Left ventricle myocardium inferior (tissue), 1 donor: ENCODE measurements around the gene SYCP2L. TPM values are rescaled to one million over a fixed set of nuclear protein-coding genes. Genes with fewer than 3 reads are reported as not detected.
"Not testable (repeated sequence)": the region's sequence is repeated elsewhere in the genome, so short reads cannot be mapped to it uniquely, and the experiment has no call there.

ENCODE experiments used
- DNase-seq: peaks from one replicate; pipeline ENCODE4 v3.0.0-alpha.2; 2020
- H3K27ac ChIP-seq: fragments of 200-600 bp; replicated peaks from 2 replicates; pipeline ENCODE4 v1.8.0; 2021
- H3K27me3 ChIP-seq: fragments of 200-600 bp; 2 replicates; pipeline ENCODE4 v1.8.0; 2021; ENCODE audit warnings: low read depth
- H3K36me3 ChIP-seq: fragments of 200-600 bp; 2 replicates; pipeline ENCODE4 v1.8.0; 2021
- H3K4me1 ChIP-seq: fragments of 200-600 bp; 2 replicates; pipeline ENCODE4 v1.8.0; 2021
- H3K4me3 ChIP-seq: fragments of 200-600 bp; 2 replicates; pipeline ENCODE4 v1.8.0; 2021; ENCODE audit warnings: mild to moderate bottlenecking, moderate library complexity
- H3K9me3 ChIP-seq: fragments of 200-600 bp; replicated peaks from 2 replicates; pipeline ENCODE4 v1.8.0; 2021
- CTCF ChIP-seq: fragments of 200-600 bp; IDR thresholded peaks from 2 replicates; pipeline ENCODE4 v1.8.0; 2021; ENCODE audit warnings: antibody characterized with exemption, mild to moderate bottlenecking, borderline replicate concordance
- intact Hi-C: fragments of 100-400 bp; cut with micrococcal nuclease; formaldehyde crosslinking; loops from one replicate; pipeline ENCODE4 v1.11.0; 2022
- total RNA-seq: library from RNA; stranded (reverse); fragmentation: NEBNext Ultra II Directional; extraction: Animal tissue kit (Norgen Biotek cat#: 25700); gene quantifications from one replicate; pipeline ENCODE4 v1.2.1, GENCODE V29; 2021
- donor health status: DM: no; HTN: yes; CAD: no; lungs with severe emphysema.

The SYCP2L gene
- total RNA-seq, 1 donor from 2014 or later: 0.33 TPM

DNA sequence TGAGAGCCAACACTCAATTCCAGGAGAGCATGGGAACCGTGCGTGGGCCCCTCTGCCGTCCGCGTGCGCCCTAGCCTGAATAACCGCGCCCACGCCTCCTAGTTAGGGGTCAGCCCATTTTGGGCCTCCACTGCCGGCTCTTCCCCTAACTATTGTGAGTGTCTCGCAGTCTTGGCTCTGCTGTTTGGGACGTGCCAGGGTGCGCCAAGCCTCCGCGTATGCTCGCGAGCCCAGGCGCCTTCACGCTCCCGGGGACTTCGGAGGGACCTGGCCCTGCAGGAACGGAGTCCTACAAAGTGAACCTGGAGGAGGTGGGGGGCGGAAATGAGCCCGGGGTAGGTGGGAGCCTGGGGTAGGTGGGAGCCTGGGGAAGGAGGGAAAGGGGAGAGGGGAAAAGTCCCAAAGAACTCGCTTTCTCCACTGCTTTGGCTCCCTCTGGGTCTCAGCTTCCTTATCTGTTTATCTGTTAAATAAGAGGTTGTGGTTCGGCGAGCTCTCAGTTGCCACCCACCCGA lies 4.1 kb upstream of the SYCP2L start:
- H3K9me3 ChIP-seq: no peaks in the 10 kb centered on the region
- H3K4me3 ChIP-seq: peak overlapping the region; percentile 17
- peaks cover 40% of the 10 kb centered on the region for H3K4me1 ChIP-seq
- H3K27me3 ChIP-seq: peaks cover 100% of the 10 kb centered on the region
- intact Hi-C loops: no loop called here
- no peak for DNase-seq
- no peak for TF ChIP-seq CTCF
- no peaks in the 10 kb centered on the region for H3K36me3 ChIP-seq
- H3K27ac ChIP-seq: no peak overlapping the region

GRCh38 chr6:10883312-10884244 lies 3.3 kb upstream of the SYCP2L start:
- TF ChIP-seq CTCF: no peak
- DNase-seq: no peak
- Histone ChIP-seq H3K4me1 (peaks cover 40% of the 10 kb centered on the region), H3K9me3 (no peaks in the 10 kb centered on the region), H3K27ac (no peak overlapping the region), H3K36me3 (no peaks in the 10 kb centered on the region), H3K27me3 (peaks cover 98% of the 10 kb centered on the region), H3K4me3 (peak overlapping the region; percentile 28)
- intact Hi-C loops: no loop called here

- peaks cover 90% of the 10 kb centered on the region for H3K27me3 ChIP-seq
- DNase-seq: no peak
- H3K4me1 ChIP-seq: peaks cover 40% of the 10 kb centered on the region
- H3K36me3 ChIP-seq: no peaks in the 10 kb centered on the region
- H3K4me3 ChIP-seq: peak overlapping the region; percentile 28
- H3K9me3 ChIP-seq: no peaks in the 10 kb centered on the region
- TF ChIP-seq CTCF: no peak
- no peak overlapping the region for H3K27ac ChIP-seq
- intact Hi-C loops: no loop called here
Observed at GRCh38 chr6:10884245-10884972, 2.4 kb upstream of the SYCP2L start.

GRCh38 chr6:10886365-10886690 lies 524 bp upstream of the SYCP2L start:
- Histone ChIP-seq H3K4me1 (peaks cover 40% of the 10 kb centered on the region), H3K4me3 (peak overlapping the region; percentile 63), H3K27me3 (peaks cover 71% of the 10 kb centered on the region)
- H3K9me3 ChIP-seq, intact Hi-C loops, DNase-seq, H3K36me3 ChIP-seq, H3K27ac ChIP-seq: not testable (repeated sequence)

DNA sequence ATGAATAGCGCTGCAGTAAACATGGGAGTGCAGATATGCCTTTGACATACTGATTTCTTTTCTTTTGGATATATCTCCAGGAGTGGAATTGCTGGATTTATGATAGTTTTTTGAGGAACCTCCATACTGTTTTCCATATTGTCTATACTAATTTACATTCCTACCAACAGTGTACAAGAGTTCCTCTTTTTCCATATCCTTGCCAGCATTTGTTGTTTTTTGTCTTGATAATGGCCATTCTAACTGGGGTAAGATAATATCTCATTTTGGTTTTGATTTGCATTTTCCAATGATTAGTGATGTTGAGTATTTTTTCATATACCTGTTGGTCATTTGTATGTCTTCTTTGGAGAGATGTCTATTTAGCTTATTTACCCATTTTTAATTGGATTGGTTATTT lies 3.3 kb downstream of the SYCP2L start:
- Histone ChIP-seq H3K9me3 (peaks cover 9% of the 10 kb centered on the region), H3K27me3 (peaks cover 33% of the 10 kb centered on the region), H3K27ac (no peak overlapping the region), H3K4me1 (peaks cover 14% of the 10 kb centered on the region), H3K36me3 (no peaks in the 10 kb centered on the region), H3K4me3 (no peak overlapping the region)
- intact Hi-C loops: no loop called here
- DNase-seq: no peak
- no peak for TF ChIP-seq CTCF
